TTC549 (cell line): ENCODE measurements around the gene SPDYA.

ENCODE experiments used
- FAIRE-seq: peaks from 2 replicates; lab custom pipeline; 2012; peaks lifted over from hg19 to GRCh38; lab: Jason Lieb, UNC

Gene SPDYA

DNA sequence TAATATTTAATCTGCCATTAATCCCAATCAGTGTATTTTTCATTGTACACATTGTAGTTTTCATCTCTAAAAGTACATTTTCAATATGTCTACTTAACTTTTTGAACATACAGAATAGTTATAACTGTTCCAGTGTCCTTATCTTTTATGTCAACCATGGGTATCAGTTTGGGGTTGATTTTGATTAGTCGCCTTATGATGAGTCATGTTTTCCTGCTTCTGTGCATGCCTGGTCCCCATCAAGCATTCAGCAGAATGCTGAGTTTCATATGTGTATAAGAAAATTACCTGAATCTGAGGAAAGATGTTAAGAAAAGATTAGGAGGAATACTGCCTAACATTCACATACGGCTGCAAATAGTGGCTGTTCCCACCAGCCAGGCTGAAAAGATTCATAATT lies 17.7 kb downstream of the SPDYA start:
- FAIRE-seq = no peak

DNA sequence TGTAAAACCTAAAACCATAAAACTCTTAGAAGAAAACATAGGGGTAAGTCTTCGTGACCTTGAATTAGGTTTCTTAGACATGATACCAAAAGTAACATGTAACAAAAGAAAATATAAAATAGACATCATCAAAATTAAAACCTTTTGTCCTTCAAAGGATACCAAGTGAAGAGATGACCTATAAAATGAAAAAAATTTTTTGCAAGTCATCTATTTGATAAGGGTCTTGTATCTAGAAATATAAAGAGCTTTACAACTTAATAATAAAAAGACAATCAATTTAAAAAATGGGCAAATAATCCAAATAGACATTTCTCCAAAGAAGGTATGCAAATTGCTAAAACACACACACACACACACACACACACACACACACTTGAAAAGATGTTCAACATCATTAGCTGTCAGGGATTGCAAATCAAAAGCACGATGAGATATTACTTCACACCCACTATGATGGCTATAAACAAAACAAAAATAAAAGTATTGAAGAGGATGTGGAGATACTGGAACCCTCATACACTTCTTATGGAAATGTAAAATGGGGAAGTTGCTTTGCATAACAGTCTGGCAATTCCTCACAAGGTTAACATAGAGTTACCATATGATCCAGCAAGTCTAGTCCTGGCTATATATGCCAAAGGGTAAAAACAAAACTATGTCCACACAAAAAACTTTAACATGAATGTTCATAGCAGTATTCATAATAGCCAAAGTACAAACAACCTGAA lies 23.3 kb downstream of the SPDYA start:
- FAIRE-seq = no peak

DNA sequence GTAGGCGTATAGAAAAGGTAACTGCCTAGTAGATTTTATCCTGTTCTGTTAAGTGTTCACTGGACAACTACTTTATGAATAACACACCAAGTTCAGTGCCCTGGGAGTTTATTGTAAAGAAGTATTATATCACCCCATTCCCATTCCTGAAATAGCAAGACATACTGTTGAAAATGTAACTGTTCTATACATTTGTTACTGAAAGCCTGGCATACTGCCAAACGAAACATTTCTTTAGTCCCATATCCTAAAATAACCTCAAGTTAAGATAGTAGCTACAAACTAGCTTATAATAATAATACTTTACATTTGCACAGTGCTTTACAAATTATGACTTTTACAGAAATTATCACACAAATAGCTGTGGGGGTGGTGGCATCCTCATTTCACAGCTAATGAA lies 25.1 kb downstream of the SPDYA start:
- FAIRE-seq = no peak

DNA sequence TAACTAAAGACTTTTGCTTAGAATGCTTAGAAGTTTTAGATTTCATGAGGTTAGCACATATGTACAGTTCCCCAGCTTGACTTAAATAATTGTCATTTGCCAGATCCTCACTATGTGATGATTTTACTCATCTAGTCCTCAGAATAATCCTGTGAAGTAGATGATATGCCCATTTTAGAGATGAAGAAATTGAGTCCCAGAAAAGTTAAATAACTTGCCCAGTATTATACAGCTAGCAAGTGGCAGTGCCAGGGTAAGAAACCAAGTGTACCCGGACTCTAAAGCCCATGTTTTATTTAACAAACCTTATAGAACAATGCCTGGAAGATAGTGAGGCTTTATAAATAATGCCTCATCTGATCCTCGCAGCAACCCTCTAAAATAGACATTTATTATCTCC lies 28.3 kb downstream of the SPDYA start:
- no peak for FAIRE-seq

DNA sequence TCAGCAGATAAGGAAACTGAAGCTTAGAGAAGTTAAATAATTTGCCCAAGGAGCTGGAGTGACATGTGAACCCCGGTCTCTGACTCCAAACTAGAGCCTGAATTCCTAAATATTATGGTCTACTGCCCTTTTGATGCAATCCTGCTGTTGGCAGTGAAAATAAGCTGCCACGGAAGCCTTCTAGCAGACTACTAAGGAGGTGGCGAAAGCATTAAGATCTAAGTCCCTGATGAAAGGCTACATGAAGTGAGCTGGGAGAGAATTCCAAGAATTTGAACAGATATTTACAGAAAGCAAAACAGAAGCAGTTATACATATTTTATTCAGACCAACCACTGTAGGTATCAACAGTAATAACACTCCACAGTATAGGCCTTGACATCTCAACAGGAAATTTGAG lies 31.4 kb downstream of the SPDYA start:
- FAIRE-seq = no peak

DNA sequence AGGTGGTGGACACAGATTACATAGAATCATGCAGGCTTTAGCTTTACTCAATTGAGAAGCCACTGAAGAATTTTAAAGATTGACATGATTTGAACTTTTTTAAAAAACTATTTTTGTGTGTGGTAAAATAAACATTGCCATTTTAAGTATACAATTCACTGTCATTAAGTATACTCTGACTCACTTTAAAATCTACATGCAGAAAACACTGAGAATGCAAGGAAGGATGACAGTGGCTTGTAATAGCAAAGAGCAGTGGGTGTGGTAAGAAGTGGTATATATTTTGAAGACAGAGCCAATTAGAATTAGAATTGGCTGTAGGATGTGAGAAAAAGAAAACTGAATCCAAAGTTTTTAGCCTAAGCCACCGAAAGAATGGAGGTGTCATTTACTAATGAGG lies 44.6 kb downstream of the SPDYA start:
- FAIRE-seq = no peak

DNA sequence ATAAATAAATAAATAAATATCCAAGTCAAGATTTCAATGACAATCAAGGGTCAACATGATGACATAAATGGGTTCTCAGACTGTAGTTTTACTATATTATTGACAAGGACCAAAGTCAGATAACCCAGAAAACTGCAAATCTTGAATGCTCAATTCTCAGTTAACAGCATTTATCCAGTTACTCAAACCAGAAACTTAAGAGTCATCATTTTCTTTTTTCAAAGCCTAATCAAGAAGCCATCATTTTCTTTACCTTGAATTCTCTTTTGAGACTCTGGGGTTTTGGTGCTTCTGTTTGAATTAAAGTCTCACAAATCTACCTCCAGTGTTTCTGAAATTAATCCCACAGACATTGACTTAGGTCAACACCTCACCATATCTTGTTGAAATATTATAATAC lies 45.3 kb downstream of the SPDYA start:
- FAIRE-seq = no peak

DNA sequence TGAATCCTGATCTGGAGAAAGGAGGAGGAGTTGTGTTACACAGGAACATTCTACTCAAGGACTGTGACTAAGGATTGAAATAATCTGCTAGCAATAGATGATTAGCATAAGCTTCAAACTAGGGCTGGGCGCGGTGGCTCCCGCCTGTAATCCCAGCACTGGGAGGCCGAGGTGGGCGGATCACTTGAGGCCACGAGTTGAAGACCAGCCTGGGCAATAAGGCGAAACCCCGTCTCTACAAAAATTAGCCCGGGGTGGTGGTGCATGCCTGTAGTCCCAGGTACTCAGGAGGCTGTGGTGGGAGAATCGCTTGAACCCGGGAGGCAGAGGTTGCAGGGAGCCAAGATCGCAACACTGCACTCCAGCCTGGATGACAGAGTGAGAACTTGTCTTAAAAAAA lies 58.0 kb downstream of the SPDYA start:
- no peak for FAIRE-seq

DNA sequence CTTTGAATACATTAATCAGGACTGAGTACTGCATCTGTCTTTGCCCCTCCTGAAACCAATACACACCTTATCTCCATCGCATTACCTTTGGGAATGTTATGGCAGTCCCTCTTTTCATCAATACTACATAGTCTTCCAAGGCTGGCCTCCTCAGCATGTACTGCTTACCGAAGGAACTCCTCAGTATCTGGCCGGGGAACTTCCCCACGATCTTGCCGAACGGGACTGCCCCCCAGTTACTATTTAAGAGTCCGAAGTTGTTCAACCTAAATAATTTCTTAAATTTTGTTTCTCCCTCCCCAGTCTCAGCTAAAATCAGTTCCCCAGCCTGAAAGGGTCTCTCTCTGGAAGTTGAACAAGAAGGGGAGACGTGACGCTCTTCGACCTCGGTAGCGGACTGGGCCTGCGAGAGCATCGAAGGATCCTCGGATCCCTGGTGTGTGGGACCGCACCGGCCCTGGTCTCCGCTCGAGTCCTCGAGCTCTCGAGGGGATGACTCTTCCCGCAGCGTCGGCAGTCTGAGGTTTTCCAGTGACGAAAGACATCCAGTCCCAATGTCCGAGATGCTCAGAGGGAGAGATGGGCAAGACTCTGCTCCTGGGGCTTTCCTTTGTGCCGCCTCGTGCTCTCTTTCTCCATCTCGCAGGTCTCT lies 59.0 kb downstream of the SPDYA start:
- no peak for FAIRE-seq

DNA sequence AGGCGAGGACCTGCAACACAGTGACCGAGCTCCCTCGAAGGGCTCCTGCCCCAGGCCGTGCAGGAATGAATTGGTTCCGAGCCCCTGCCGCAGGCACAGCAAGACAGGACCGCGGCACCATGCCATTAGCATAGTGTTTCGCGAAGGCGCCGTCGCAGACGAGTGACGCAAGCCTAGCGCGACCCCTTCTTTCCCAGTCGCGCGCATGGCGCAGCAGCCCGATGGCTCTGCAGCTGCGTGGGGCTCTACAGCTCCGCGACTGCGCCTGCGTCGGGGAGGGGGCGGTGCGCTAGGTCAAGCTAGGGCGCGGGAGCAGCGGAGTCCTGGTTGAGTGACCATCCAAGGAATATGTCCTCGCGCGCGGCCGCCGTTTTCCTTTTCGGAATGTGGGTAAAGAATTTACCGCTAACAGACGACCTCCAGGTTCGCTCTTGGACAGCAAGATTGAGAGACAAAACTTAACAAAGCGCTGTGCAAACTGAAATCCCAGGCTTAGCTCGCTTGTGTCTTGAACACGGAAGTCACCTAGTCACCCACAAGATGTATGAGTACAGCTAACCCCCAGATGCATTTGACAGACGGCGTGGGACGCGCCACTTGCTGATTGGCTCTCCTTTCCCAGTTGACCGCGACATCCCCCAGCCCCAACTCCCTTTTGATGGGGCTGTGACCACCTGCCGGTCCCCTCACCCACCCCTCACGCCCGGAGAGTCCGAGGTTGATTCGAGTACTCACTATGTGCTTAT lies 59.7 kb downstream of the SPDYA start, which contains the start of gene TRMT61B:
Gene TRMT61B, minus strand, starts transcription at position 164 of the 746 bp plus-strand sequence. Its CDS starts 32 bp downstream, at position 132.
- peak; percentile 19 for FAIRE-seq

DNA sequence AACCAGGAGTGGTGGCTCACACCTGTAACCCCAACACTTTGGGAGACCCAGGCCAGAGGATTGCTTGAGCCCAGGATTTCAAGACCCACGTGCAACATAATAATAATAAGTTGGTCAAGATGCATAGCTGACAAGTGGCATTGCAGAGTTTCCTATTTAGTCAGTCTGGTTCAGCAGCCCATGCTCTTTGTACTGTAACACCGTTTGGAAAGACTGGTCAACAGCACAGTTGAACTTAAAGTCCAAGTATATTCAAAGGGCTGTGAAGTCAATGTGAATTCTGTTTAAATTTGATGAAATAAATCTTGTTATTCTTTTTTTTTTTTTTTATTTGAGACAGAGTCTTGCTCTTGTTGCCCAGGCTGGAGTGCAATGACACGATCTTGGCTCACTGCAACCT lies 61.0 kb downstream of the SPDYA start:
- no peak for FAIRE-seq

DNA sequence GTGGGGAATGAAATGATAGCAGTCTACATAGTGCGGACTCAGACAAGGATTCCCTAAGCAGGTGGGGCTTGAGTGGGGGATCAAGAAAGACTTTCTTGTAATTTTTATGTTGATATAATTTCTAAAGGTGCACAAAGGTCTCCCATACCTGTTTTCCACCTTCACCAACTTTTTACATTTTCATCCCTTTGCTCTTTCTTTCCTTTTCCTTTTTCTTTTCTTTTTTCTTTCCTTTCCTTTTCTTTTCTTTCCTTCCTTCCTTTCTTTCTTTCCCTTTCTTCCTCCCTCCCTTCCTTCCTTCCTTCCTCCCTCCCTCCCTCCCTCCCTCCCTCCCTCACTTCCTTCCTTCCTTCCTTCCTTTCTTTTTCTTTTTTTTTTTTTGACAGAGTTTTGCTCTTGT lies 69.6 kb downstream of the SPDYA start:
- no peak for FAIRE-seq

DNA sequence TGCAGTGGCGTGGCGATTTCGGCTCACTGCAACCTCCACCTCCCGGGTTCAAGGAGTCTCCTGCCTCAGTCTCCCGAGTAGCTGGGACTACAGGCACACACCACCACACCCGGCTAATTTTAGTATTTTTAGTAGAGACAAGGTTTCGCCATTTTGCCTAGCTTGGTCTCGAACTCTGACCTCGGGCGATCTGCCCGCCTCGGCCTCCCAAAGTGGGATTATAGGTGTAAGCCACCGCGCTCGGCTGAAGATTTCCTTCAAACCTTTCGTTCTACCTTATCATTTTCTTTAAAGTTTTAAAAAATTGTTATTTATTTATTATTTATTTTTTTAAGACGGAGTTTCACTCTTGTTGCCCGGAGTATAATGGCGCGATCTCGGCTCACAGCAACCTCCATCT lies 82.9 kb downstream of the SPDYA start:
- FAIRE-seq = no peak

DNA sequence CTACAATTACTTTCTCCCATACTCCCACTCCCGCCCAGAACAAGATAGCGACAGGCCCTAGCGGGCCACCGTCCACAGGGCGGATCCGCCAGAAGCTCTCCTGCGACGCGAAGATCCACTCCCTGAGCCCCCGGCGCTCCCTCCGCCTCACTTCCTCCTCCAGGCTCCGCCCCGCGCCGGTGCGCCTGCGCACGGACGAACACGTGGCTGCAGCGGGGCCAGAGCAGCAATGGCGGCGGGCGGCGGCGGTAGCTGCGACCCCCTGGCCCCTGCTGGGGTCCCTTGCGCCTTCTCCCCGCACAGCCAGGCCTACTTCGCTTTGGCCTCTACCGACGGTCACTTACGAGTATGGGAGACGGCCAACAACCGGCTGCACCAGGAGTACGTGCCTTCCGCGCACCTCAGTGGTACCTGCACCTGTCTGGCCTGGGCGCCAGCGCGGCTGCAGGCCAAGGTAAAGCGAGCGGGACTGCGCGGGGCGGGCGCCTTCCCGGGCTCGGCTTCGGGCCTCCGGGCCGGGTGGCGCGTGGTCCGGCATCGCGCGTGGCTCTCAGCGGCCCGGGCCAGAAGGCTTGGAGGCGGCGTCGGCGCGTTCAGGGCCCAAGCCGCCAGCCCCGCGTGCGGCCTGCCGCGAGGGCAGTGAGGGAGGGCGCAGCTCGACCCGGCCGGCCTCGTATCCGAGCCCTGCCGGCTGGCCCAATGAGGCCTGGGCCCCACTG lies 84.0 kb downstream of the SPDYA start, which contains the start of gene WDR43:
Gene WDR43, plus strand, starts transcription at position 198 of the 719 bp plus-strand sequence. Its CDS starts 32 bp downstream, at position 230.
- peak; percentile 94 for FAIRE-seq

DNA sequence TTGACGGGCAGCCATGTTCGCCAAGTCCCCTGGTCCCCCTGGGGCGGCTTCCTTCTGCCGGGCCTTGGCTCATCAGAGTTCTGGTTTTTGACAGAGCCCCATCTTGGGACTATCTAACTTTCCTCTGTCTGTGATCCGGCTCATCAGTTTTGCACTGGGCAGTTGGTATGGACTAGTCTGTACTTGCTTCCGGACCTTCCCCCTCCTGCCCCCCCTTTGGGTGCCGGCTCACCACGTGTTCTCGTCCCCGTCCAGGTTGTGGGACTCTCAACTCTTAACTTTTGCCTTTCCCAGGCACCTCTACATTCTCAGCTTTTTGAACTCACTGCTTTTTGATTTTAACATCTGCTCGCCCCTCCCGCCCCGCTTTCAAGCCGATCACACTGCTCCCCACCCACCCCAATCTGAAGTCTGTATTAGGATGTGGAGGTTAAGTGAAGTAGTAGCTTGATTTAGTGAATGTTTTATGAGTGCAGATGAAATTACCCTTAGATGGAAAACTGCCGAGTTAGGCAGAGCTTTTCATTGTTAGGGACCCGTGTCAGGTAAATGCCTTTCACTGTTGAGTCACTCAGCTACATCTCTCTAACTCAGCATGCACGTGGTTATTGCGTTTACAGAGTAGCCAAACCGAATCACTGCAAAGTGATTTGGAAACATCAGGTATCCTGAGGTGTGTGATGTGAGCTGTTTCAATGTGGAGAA lies 84.7 kb downstream of the SPDYA start:
- no peak for FAIRE-seq

DNA sequence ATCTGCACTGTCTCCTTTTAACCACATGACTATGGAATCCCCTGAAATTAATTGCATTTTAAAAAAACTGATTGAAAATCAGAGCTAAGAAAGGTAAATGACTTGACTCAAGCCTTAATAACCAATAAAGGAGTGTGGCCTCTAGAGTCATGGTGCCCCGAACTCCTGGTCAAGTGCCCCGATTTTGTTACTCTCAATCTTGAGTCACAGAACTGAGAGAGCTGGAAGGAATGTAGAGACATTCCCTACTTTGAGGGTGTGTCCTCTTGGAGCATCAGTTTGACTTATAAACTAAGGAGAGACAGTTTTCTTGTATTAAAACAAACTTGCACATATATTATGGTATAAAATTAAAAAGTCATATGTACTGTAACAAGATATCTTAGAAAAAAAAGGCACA lies 86.3 kb downstream of the SPDYA start:
- FAIRE-seq = no peak

DNA sequence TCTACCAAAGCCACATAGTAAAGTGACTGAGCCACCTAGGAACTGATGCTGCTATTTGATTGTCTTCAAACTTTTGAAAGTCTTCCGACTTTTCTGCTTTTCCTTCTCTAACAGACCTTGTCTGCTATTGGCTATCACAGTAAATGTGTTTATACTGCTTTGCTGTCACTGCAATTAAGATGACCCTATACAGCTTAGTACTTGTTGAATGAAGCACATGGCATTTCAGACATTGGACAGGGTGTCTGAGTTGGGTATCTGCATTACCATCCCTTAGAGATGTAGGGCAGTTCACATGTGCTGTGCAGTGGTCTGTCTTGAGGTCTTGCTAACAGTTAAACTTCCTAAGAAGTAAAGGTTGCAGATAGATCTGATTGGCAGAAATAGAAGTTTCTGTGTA lies 87.4 kb downstream of the SPDYA start:
- no peak for FAIRE-seq
